Activated CD4-positive, alpha-beta T cell treated with anti-CD3 and anti-CD28 coated beads for 4 hours (primary cell): Measurements from ENCODE around the gene RAB3GAP1.
A peak's percentile ranks its signal among the peaks of the same experiment; 100 is the strongest.
"Not testable (repeated sequence)": the region's sequence is repeated elsewhere in the genome, so short reads cannot be mapped to it uniquely, and the experiment has no call there.

Experiments
- DNase-seq, 2 donors: peaks; one replicate each; pipeline ENCODE4 v3.0.0-alpha.2; 2020

The RAB3GAP1 gene

GRCh38 chr2:135052042-135052876 lies at the start of gene RAB3GAP1:
Gene RAB3GAP1 (plus strand): TSS chr2:135052292. CDS start chr2:135052308, 16 bp downstream.
- peak; percentile 88 to 93 for DNase-seq

DNA sequence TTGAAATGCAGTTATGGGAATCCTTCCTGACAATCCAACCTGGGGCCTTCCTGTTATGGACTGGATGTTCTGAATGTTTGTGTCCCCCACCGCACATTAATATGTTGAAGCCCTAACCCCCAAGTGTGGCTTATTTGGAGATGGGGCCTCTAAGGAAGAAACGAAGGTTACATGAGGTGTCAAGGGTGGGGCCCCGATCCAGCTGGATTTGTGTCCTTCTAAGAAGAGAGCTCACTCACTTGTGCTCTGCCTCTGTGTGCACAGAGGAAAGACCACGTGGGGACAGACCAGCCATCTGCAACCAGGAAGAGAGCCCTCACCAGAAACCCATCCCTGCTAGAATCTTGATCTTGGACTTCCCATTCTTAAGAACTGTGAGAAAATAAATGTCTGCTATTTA lies 49.3 kb upstream of the RAB3GAP1 start:
- DNase-seq, result no peak

DNA sequence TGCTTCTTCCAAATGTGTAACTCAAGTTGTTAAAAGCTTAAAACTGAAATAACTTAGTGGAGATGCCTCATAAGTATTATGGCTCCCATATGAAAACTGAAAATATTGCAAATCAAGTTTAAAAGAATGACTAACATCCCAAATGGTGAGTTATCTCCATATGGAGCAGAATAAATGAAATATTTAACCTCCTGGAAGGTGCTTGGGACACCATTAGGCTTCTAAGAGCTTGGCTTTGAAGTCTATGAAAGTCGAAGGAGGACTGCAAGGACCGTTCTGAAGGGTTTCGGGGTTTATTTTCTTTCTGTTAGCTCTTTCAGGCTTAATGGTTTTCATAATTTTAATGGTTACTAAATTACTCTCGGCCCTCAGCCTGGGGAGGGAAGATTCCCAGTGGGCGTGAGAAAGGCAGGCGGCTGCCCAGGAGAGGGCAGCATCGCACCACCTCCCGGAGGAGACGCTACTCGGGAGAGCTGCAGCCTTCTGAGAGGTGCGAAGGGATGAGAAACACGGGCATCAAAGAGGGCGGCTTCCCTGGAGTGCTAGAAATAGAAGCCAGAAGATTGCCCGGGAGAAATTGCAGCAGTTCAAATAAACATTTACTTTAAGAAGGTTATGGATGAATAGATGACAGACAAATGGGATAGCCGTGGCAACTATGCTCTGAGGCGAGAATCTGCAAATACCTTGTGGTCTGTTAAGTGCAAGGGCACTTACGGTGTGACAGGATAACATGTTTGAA lies 47.9 kb upstream of the RAB3GAP1 start:
- DNase-seq, result peak; percentile 66 to 71

GRCh38 chr2:135005753-135006152 lies 46.3 kb upstream of the RAB3GAP1 start:
- no peak for DNase-seq

DNA sequence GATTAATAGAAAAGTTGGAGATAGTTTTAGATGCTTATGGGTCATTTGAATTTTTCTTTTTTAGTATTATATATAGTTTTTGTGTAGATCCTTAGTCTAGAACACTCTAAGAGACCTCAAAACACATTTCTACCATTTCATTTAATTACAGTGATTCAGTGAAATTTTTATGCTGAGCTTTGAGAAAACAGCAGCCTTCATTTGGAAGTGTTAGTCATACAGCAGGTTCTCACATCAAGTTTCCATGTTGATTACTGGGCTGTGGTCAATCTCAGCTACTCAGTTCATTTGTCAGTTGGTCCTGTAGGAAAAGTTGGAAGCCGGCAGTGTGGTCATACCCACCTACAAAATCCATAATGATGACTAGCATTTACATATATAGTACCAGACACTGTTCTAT lies 42.8 kb upstream of the RAB3GAP1 start:
- no peak for DNase-seq

DNA sequence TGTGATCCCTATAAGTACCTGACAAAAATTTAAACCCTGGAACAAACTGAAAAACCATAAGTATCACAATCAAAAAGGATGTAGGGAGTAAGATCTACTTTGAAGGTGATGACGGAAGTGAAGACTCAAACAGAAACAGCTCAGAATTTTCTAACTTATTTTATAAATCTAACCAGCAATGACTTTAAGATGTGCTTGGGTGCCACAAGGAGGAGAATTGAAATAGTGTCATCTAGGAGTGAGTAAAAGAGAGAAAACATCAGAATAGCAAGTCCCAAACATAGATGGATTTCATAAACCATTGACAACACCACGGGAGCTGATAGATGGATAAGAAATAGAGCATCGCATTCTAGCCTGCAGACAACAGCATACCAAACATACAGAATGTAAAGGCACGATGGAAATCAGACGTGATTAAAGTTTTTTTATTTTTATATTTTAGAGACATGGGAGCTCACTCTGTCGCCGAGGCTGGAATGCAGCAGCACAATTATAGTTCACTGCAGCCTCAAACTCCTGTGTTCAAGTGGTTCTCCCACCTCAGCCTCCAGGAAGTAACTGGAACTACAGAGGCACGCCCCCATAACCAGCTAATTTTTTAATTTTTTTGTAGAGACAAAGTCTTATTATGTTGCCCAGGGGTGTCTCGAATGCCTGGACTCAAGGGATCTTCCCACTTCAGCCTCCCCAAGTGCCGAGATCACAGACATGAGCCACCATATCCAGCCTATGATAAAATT lies 41.7 kb upstream of the RAB3GAP1 start:
- DNase-seq, result no peak

DNA sequence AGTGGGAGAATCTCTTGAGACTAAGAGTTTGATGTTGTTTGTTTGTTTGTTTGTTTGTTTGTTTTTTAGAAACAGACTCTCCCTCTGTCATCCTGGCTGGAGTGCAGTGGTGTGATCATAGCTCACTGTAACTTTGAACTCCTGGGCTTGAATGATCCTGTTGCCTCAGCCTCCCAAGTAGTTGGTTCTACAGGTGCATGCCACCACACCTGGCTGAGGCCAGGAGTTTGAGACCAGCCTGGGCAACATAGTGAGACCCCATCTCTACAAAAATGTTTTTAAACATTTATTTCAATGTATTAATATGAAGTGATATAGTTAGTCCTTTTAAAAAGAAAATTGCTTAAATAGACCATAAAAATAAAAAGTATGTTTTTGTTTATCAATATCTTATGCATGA lies 40.5 kb upstream of the RAB3GAP1 start:
- DNase-seq, result no peak

- no peak for DNase-seq
Measured at GRCh38 chr2:135021618-135022017, 30.5 kb upstream of the RAB3GAP1 start.

GRCh38 chr2:135022952-135023880 lies 28.9 kb upstream of the RAB3GAP1 start:
- no peak for DNase-seq

GRCh38 chr2:135023886-135024485 lies 28.1 kb upstream of the RAB3GAP1 start:
- no peak for DNase-seq

- no peak for DNase-seq
Measured at GRCh38 chr2:135029481-135030134, 22.5 kb upstream of the RAB3GAP1 start.

DNA sequence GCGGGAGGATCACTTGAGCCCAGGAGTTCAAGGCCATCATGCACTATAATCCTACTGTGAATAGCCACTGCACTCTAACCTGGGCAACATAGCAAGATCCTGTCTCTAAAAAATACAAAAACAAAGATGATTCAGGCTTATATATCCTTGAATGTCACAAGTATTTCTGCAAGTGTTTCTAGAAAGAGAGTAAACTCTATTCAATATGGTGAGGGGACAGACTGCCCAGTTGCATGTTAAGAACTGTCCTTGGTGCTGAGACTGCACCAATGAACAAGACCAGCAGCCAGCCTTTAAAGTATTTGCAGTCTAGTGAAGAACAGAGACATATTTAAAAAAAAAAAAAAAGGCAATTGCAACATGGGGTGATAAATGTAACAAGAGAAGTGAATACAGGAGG lies 21.3 kb upstream of the RAB3GAP1 start:
- no peak for DNase-seq

DNA sequence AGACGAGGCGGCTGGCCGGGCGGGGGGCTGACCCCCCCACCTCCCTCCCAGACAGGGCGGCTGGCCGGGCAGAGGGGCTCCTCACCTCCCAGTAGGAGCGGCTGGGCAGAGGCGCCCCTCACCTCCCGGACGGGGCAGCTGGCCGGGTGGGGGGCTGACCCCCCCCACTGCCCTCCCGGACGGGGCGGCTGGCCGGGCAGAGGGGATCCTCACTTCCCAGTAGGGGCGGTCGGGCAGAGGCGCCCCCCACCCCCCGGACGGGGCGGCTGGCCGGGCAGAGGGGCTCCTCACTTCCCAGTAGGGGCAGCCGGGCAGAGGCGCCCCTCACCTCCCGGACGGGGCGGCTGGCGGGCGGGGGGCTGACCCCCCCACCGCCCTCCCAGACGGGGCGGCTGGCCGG lies 18.9 kb upstream of the RAB3GAP1 start:
- DNase-seq, result not testable (repeated sequence)

DNA sequence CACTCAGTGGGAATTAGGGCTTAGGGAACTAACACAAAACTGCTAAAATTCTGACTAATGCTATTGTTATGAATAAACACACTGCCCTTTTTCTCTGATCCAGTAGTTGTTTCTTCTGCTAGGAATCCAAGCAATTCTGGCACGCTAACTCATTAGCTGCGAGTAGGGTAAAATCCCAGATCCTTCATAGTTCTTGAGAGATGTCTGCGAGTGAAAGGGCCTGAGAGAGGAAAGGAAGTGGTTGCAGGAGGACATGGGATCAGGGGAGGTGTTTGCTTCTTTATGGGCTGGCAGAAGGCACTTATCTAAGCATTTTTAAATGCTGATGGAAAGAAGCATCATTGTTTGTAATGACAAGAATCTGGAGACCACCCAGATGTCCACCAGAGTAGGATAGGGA lies 14.3 kb upstream of the RAB3GAP1 start:
- no peak for DNase-seq

- peak in 1 of 2 donors; percentile 33 for DNase-seq
Measured at GRCh38 chr2:135043345-135043744, 8.7 kb upstream of the RAB3GAP1 start.

DNA sequence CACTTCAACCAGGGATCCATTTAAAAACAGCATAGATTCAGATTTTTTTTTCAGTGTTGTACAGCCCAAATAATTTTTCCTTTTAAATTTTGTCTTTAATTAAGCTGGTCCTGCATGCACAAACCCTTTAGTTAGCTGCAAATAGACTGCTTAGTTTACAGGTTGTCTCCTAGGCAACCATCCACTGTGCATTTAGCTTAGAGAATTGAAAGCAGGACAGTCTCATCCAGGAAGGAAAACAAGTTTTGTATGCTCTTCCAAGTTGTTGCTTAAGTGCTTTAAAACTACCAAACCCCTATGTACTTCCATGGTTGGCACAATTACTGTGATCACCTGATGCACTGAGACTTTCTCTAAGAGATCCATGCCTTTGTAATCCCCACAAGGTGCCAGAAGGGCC lies 4.8 kb upstream of the RAB3GAP1 start, which contains the start of gene MAP3K19:
MAP3K19 (minus strand) TSS at position 148 of the 400 bp plus-strand sequence. CDS start 22,800 bp downstream, outside the sequence.
- DNase-seq, result no peak

DNA sequence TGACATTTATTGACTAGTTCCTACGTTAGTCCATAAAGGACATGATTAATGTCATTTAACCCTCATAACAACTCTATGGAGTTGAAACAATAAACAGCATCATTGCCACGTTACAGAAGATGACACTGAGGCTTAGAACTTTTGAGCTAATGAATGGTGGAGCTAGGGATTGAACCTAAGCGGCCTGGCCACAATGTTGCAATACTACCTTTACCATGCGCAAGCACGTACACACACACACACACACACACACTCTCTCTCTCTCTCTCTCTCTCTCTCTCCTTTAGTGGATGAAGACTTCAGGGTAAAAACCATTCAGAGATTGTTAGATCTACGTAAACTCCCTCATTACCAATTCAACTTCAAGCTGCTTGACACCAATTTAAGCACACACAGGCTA lies 4.0 kb upstream of the RAB3GAP1 start:
- no peak for DNase-seq

GRCh38 chr2:135050132-135050531 lies 2.0 kb upstream of the RAB3GAP1 start:
- DNase-seq, result no peak

DNA sequence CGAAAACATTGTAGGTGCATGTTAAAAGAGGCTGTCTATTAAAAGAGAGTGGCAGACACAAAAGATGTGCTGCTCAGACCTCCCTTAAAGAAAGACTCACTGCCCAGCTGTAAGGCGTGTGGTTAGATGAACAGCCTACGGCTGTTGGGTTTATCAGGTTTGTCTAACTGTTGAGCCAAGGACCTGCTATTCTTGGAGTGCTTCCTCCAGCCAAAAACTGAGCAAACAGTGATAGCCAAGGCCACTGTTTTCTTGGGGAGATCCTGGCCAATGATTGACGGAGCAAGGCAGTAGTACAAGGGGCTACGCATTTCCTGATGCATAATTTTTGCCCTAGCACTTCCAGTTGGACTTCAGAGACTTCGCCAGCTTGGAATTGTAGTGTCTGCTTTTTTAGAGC lies 1.4 kb upstream of the RAB3GAP1 start:
- DNase-seq, result no peak

GRCh38 chr2:135052997-135053474 lies 944 bp downstream of the RAB3GAP1 start:
- peak; percentile 11 to 13 for DNase-seq

- no peak for DNase-seq
Measured at GRCh38 chr2:135055182-135055786, 3.2 kb downstream of the RAB3GAP1 start.
